Gastroesophageal sphincter (tissue), 4 donors: ENCODE measurements around the gene PIRT. TPM values are rescaled to one million over a fixed set of nuclear protein-coding genes. Genes with fewer than 3 reads are reported as not detected.

Experiments used
- ATAC-seq: fragments of 150-250 bp; one replicate; pipeline ENCODE4 v1.9.1; 2016; ENCODE audit warnings: mild to moderate bottlenecking, moderate library complexity
- H3K27ac ChIP-seq, 4 donors: fragments of 200-600 bp; sonication (generic) in 3 of 4; 1 replicate in 3 of 4; 2 replicates in 1 of 4; pipeline ENCODE4 v1.5.1; 2016 to 2019
- H3K27me3 ChIP-seq: fragments of 200-600 bp; sonication (generic); one replicate; pipeline ENCODE4 v1.5.1; 2019
- H3K36me3 ChIP-seq, 2 donors: fragments of 200-600 bp; sonication (generic); one replicate each; pipeline ENCODE4 v1.5.1; 2019; ENCODE audit warnings: control low read depth in 1 of 2
- H3K4me1 ChIP-seq, 3 donors: fragments of 200-600 bp; sonication (generic); 1 replicate in 2 of 3; 2 replicates in 1 of 3; pipeline ENCODE4 v1.5.1; 2016 to 2019; ENCODE audit warnings: control low read depth in 2 of 3
- H3K4me3 ChIP-seq, 2 donors: fragments of 200-600 bp; sonication (generic); one replicate each; pipeline ENCODE4 v1.5.1; 2019; ENCODE audit warnings: mild to moderate bottlenecking in 1 of 2, moderate library complexity in 1 of 2
- H3K9me3 ChIP-seq, 3 donors: fragments of 200-600 bp; sonication (generic); one replicate each; pipeline ENCODE4 v1.5.1; 2017 to 2019; ENCODE audit warnings: control low read depth in 2 of 3
- EP300 ChIP-seq: sonication (generic); formaldehyde crosslinking; IDR thresholded peaks from one replicate; pipeline ENCODE4 v1.6.1; 2017; ENCODE audit warnings: antibody characterized with exemption, mild to moderate bottlenecking
- POLR2A ChIP-seq, 2 donors: fragments of 450-650 bp; IDR thresholded peaks; one replicate each; pipeline ENCODE4 v1.6.1; 2017; ENCODE audit warnings: antibody characterized with exemption in 2 of 2, mild to moderate bottlenecking in 2 of 2, moderate library complexity in 1 of 2
- POLR2AphosphoS5 ChIP-seq: sonication (generic); formaldehyde crosslinking; IDR thresholded peaks from one replicate; pipeline ENCODE4 v1.6.1; 2017; ENCODE audit warnings: antibody characterized with exemption
- WGBS, 2 donors: methylation state at CpG; one replicate each; pipeline ENCODE4 v1.1.5; 2018; ENCODE audit warnings: low coverage in 1 of 2; 5-methylcytosine and 5-hydroxymethylcytosine counted together
- total RNA-seq, 4 donors: library from RNA; depleted of rRNA; stranded (reverse); fragments of >200 nt; gene quantifications; one replicate each; pipeline ENCODE4 v1.1.0, GENCODE V29; 2016
- TF ChIP-seq, protein P1 (sequence below), 4 experiments: fragments of 200-600 bp in 2 of 4; fragments of 450-650 bp in 2 of 4; sonication (generic) in 1 of 4; IDR thresholded peaks; one replicate each; pipeline ENCODE4 v1.5.1; 2017 to 2019; ENCODE audit warnings: antibody characterized with exemption in 4 of 4, mild to moderate bottlenecking in 2 of 4, moderate library complexity in 2 of 4

The PIRT gene
- total RNA-seq, 4 donors from 2014 or later, result 0.19 to 2.1 (median 0.91) TPM

DNA sequence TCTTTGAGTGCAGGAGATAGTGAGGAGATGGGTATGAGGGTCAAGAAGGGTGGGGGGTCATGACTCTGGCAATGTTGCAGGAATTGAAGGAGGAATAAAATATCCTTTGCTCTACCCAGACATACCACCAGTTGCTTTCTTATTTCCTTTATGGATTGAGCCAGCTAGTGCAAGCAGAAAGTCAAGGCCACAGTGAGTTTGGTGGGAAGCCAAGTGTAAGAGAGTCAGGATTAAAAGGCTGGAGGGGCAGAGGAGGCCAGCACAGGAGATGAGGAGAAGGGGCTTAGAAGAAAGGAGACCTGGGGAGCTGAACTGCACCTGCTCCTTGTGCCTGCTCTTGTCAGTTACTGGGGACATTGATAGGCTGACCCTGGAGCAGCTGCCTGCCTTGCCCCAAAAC lies 16.1 kb downstream of the PIRT start:
- no peak overlapping the region for H3K4me3 ChIP-seq
- TF ChIP-seq, protein P1, sequence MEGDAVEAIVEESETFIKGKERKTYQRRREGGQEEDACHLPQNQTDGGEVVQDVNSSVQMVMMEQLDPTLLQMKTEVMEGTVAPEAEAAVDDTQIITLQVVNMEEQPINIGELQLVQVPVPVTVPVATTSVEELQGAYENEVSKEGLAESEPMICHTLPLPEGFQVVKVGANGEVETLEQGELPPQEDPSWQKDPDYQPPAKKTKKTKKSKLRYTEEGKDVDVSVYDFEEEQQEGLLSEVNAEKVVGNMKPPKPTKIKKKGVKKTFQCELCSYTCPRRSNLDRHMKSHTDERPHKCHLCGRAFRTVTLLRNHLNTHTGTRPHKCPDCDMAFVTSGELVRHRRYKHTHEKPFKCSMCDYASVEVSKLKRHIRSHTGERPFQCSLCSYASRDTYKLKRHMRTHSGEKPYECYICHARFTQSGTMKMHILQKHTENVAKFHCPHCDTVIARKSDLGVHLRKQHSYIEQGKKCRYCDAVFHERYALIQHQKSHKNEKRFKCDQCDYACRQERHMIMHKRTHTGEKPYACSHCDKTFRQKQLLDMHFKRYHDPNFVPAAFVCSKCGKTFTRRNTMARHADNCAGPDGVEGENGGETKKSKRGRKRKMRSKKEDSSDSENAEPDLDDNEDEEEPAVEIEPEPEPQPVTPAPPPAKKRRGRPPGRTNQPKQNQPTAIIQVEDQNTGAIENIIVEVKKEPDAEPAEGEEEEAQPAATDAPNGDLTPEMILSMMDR (IDR thresholded peaks at IDR 0.05), result no peak
- H3K9me3 ChIP-seq, result no peaks in the 10 kb centered on the region
- no peaks in the 10 kb centered on the region for H3K27me3 ChIP-seq
- no peaks in the 10 kb centered on the region for H3K4me1 ChIP-seq
- H3K36me3 ChIP-seq, result no peaks in the 10 kb centered on the region
- H3K27ac ChIP-seq, result no peak overlapping the region
- no peak for ATAC-seq

DNA sequence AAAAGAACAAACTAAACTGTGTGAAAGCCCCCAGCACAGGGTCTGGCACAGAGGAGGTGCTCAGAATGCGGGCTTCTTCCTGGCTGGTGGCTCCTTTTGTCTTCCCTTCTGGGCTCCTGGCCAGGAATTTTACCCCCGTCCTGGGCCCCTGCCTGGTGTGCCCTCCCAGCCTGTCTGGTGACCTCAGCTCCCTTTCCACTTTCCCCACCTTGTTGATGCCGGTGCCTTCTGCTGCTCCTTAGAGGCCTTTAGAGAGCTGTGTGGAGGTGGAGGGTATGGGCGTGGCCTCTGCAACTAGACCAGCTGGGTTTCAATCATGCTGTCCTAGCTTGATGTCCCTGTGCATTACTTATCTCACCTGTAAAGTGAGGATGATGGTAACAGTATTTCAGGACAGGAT lies 16.8 kb downstream of the PIRT start:
- Histone ChIP-seq H3K9me3 (no peaks in the 10 kb centered on the region), H3K4me3 (no peak overlapping the region), H3K27me3 (no peaks in the 10 kb centered on the region), H3K4me1 (no peaks in the 10 kb centered on the region), H3K36me3 (no peaks in the 10 kb centered on the region), H3K27ac (no peak overlapping the region)
- TF ChIP-seq POLR2A (IDR thresholded peaks at IDR 0.05) (no peak), EP300 (no peak), POLR2AphosphoS5 (no peak)
- TF ChIP-seq, protein P1 (IDR thresholded peaks at IDR 0.05), result no peak
- no peak for ATAC-seq
- 20 to 37% methylated on average over 1 to 4 of the region's 4 CpGs for WGBS, 2 donors

DNA sequence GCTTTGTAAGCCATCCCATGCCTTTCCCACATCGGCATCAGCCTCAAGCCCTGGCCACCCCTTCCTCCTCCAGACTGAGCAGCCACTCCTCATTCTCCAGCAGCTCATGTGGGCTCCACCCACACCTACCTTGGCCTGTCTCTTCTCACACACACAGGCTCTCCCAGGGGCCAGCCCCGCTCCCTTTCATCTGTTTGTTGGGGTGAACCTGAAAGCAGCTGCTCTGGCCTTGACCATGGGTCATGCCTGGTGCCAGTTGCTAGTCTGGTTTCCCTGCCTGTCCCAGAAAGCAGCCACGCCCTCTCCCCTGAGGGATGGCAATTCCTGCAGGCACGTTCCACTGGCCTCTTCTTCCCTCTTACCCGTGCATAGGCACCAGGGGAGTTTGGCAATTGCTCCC lies 22.6 kb downstream of the PIRT start:
- no peak overlapping the region for H3K4me3 ChIP-seq
- TF ChIP-seq, protein P1 (IDR thresholded peaks at IDR 0.05), result no peak
- TF ChIP-seq EP300 (no peak), POLR2A (IDR thresholded peaks at IDR 0.05) (no peak), POLR2AphosphoS5 (no peak)
- H3K27me3 ChIP-seq, result no peaks in the 10 kb centered on the region
- H3K9me3 ChIP-seq, result no peaks in the 10 kb centered on the region
- ATAC-seq, result no peak
- H3K27ac ChIP-seq, result no peak overlapping the region
- H3K4me1 ChIP-seq, result no peaks in the 10 kb centered on the region
- 56 to 69% methylated on average over 3 to 4 of the region's 5 CpGs for WGBS, 2 donors
- no peaks in the 10 kb centered on the region for H3K36me3 ChIP-seq

DNA sequence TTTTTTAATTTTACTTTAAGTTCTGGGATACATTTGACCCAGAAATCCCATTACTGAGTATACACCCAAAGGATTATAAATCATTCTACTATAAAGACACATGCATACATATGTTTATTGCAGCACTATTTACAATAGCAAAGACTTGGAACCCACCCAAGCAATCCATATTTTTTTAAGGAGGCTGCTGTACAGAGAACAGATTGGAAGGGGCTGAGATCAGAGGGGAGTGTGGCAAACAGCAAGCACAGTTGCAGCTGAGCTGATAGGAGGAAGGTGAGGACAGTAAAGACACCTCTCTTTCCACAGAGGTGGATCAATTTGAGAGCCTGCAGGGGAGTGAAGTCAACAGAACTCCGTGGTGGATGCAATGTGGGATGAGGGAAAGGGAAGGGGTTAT lies 23.8 kb downstream of the PIRT start:
- Histone ChIP-seq H3K36me3 (no peaks in the 10 kb centered on the region), H3K9me3 (no peaks in the 10 kb centered on the region), H3K27ac (no peak overlapping the region), H3K4me1 (no peaks in the 10 kb centered on the region), H3K27me3 (no peaks in the 10 kb centered on the region), H3K4me3 (no peak overlapping the region)
- no peak for ATAC-seq
- WGBS, 2 donors, result 44 to 50% methylated on average over 1 of the region's 1 CpG
- TF ChIP-seq POLR2A (IDR thresholded peaks at IDR 0.05), result no peak
- TF ChIP-seq, protein P1 (IDR thresholded peaks at IDR 0.05), result no peak
- no peak for TF ChIP-seq POLR2AphosphoS5
- TF ChIP-seq EP300, result no peak

DNA sequence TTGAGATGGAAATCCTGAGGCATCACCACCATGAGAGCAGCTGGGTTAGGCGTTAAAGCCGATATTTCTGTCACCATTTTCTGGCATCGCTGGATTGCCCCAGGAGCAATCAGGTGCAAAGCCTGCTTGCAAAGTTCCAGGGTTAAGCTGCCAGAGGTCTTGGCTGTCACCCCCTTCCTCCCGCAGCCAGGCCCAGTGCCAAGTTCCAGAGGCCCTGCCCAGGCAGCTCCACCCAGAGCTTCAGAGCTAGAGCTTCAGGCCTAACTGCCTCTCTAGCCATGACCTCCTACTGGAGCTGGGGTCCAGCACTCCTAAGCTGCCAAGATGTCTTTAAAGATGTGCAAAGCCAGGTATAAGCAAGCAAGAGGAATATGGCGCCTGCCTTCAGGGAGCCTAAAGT lies 25.2 kb downstream of the PIRT start:
- WGBS, 2 donors, result 80% methylated on average over 2 of the region's 5 CpGs; no CpG with 5 or more reads in 1 of the 2 donors
- no peak for ATAC-seq
- Histone ChIP-seq H3K27ac (no peak overlapping the region), H3K36me3 (no peaks in the 10 kb centered on the region), H3K4me3 (no peak overlapping the region), H3K9me3 (no peaks in the 10 kb centered on the region), H3K27me3 (no peaks in the 10 kb centered on the region), H3K4me1 (no peaks in the 10 kb centered on the region)
- TF ChIP-seq, protein P1 (IDR thresholded peaks at IDR 0.05), result no peak
- TF ChIP-seq EP300, result no peak
- no peak for TF ChIP-seq POLR2A (IDR thresholded peaks at IDR 0.05)
- no peak for TF ChIP-seq POLR2AphosphoS5
